SK-N-SH (cell line): ENCODE results near the gene SLC25A38.

ENCODE experiments used
- CTCF ChIP-seq: fragments of 200-600 bp; sonication (generic); IDR thresholded peaks from 2 replicates; pipeline ENCODE4 v1.6.1; 2017; ENCODE audit warnings: antibody characterized with exemption, mild to moderate bottlenecking, moderate library complexity
- EZH2phosphoT487 ChIP-seq: fragments of 200-600 bp; sonication (generic); IDR thresholded peaks from 2 replicates; pipeline ENCODE4 v1.6.1; 2017; ENCODE audit warnings: low read depth, mixed run types, mild to moderate bottlenecking, antibody characterized with exemption, moderate library complexity, borderline replicate concordance
- POLR2AphosphoS5 ChIP-seq: IDR thresholded peaks from 2 replicates; pipeline ENCODE4 v1.6.1; 2012; ENCODE audit warnings: low read depth, low read length
- YY1 ChIP-seq: IDR thresholded peaks from 2 replicates; pipeline ENCODE4 v1.4.0; 2012; ENCODE audit warnings: low read depth, mild to moderate bottlenecking

- TF ChIP-seq CTCF (no peak), EZH2phosphoT487 (no peak), POLR2AphosphoS5 (no peak), YY1 (no peak)
Observed at GRCh38 chr3:39385456-39386090, 2.4 kb downstream of the SLC25A38 start.
